ENCODE results near the gene RAPGEF4. TPM values are rescaled to one million over a fixed set of nuclear protein-coding genes. Genes with fewer than 3 reads are reported as not detected.
A peak's percentile ranks its signal among the peaks of the same experiment; 100 is the strongest.

The RAPGEF4 gene
- total RNA-seq, 1 donor: 2.6 TPM

GRCh38 chr2:172912266-172912665 is 176.6 kb downstream of the RAPGEF4 start:
- no peak overlapping the region for H3K4me3 ChIP-seq (ENCODE audit: low read depth, low read length)
- no peak for TF ChIP-seq CTCF (IDR thresholded peaks at IDR 0.05; ENCODE audit: insufficient read depth, low read depth, low read length)
- DNase-seq (ENCODE audit: low read depth): no peak

- DNase-seq (ENCODE audit: low read depth): no peak
- no peak overlapping the region for H3K4me3 ChIP-seq (ENCODE audit: low read depth, low read length)
- no peak for TF ChIP-seq CTCF (IDR thresholded peaks at IDR 0.05; ENCODE audit: insufficient read depth, low read depth, low read length)
These were observed 178.8 kb downstream of the RAPGEF4 start for GRCh38 chr2:172914341-172915008.

GRCh38 chr2:172917716-172918115 is 182.1 kb downstream of the RAPGEF4 start:
- DNase-seq (ENCODE audit: low read depth): no peak
- H3K4me3 ChIP-seq (ENCODE audit: low read depth, low read length): no peak overlapping the region
- TF ChIP-seq CTCF (IDR thresholded peaks at IDR 0.05; ENCODE audit: insufficient read depth, low read depth, low read length): no peak

- H3K4me3 ChIP-seq (ENCODE audit: low read depth, low read length): no peak overlapping the region
- DNase-seq (ENCODE audit: low read depth): no peak
- no peak for TF ChIP-seq CTCF (IDR thresholded peaks at IDR 0.05; ENCODE audit: insufficient read depth, low read depth, low read length)
These were observed 184.1 kb downstream of the RAPGEF4 start for GRCh38 chr2:172919732-172920131.

- peak; percentile 56 for DNase-seq (ENCODE audit: low read depth)
- TF ChIP-seq CTCF (IDR thresholded peaks at IDR 0.05; ENCODE audit: insufficient read depth, low read depth, low read length): no peak
- H3K4me3 ChIP-seq (ENCODE audit: low read depth, low read length): no peak overlapping the region
These were observed 186.0 kb downstream of the RAPGEF4 start for GRCh38 chr2:172921532-172922236.

GRCh38 chr2:172922306-172922705 is 186.7 kb downstream of the RAPGEF4 start:
- no peak for DNase-seq (ENCODE audit: low read depth)
- TF ChIP-seq CTCF (IDR thresholded peaks at IDR 0.05; ENCODE audit: insufficient read depth, low read depth, low read length): no peak
- H3K4me3 ChIP-seq (ENCODE audit: low read depth, low read length): no peak overlapping the region

Data from fibroblast of villous mesenchyme (primary cell).